GM21737 (cell line): Measurements from ENCODE around the gene PHAX.
"Not testable (repeated sequence)": the region's sequence is repeated elsewhere in the genome, so short reads cannot be mapped to it uniquely, and the experiment has no call there.

Experiments
- ATAC-seq: cut with Tn5 transposase; IDR thresholded peaks from one replicate; pipeline ENCODE4 v1.9.1; 2021; ENCODE audit warnings: mild to moderate bottlenecking, moderate library complexity; ENCODE audit not compliant: unreplicated experiment

PHAX gene

GRCh38 chr5:126599971-126600630, 646 bp upstream of the PHAX start:
- not testable (repeated sequence) for ATAC-seq

- ATAC-seq: no peak
These were observed 2.8 kb downstream of the PHAX start for GRCh38 chr5:126603402-126603991.

GRCh38 chr5:126605525-126605924, 4.8 kb downstream of the PHAX start:
- no peak for ATAC-seq

GRCh38 chr5:126610160-126610559, 9.4 kb downstream of the PHAX start:
- no peak for ATAC-seq

- ATAC-seq: no peak
These were observed 9.9 kb downstream of the PHAX start for GRCh38 chr5:126610616-126611015.

GRCh38 chr5:126613941-126614592, 13.3 kb downstream of the PHAX start:
- ATAC-seq: no peak

- peak; percentile 93 for ATAC-seq
These were observed 14.5 kb downstream of the PHAX start for GRCh38 chr5:126615286-126615685.

- not testable (repeated sequence) for ATAC-seq
These were observed 16.9 kb downstream of the PHAX start for GRCh38 chr5:126617603-126618002.

GRCh38 chr5:126619781-126620180, 19.0 kb downstream of the PHAX start:
- ATAC-seq: no peak

GRCh38 chr5:126624534-126624933, 23.8 kb downstream of the PHAX start:
- no peak for ATAC-seq

GRCh38 chr5:126628102-126628501, 27.4 kb downstream of the PHAX start:
- no peak for ATAC-seq

GRCh38 chr5:126631920-126632319, 31.2 kb downstream of the PHAX start:
- ATAC-seq: no peak

- no peak for ATAC-seq
These were observed 32.8 kb downstream of the PHAX start for GRCh38 chr5:126633552-126633951.

GRCh38 chr5:126635585-126635984, 34.8 kb downstream of the PHAX start:
- ATAC-seq: no peak

- ATAC-seq: no peak
These were observed 36.2 kb downstream of the PHAX start for GRCh38 chr5:126636956-126637355.

GRCh38 chr5:126640866-126641265, 40.1 kb downstream of the PHAX start:
- ATAC-seq: no peak

GRCh38 chr5:126641387-126641786, 40.6 kb downstream of the PHAX start:
- no peak for ATAC-seq

- ATAC-seq: no peak
These were observed 44.4 kb downstream of the PHAX start for GRCh38 chr5:126645132-126645531.

GRCh38 chr5:126647071-126647470, 46.3 kb downstream of the PHAX start:
- no peak for ATAC-seq

- no peak for ATAC-seq
These were observed 47.7 kb downstream of the PHAX start for GRCh38 chr5:126648471-126648870.

GRCh38 chr5:126649057-126649456, 48.3 kb downstream of the PHAX start:
- ATAC-seq: not testable (repeated sequence)

GRCh38 chr5:126649709-126650108, 49.0 kb downstream of the PHAX start:
- not testable (repeated sequence) for ATAC-seq
